Mesendoderm (in vitro differentiated cells): ENCODE results near the gene HMCN2.

Experiments used
- DNase-seq: peaks from one replicate; pipeline ENCODE4 v3.0.0; 2013
- H2AK5ac ChIP-seq: 2 replicates; pipeline ENCODE4 v1.6.1; 2013; ENCODE audit warnings: low read length, inconsistent platforms
- H2BK120ac ChIP-seq: 2 replicates; pipeline ENCODE4 v1.6.1; 2013; ENCODE audit warnings: low read depth, mild to moderate bottlenecking, low read length, moderate library complexity, mixed read lengths
- H2BK15ac ChIP-seq: replicated peaks from 2 replicates; pipeline ENCODE4 v1.6.1; 2013; ENCODE audit warnings: low read depth, mild to moderate bottlenecking, moderate library complexity
- H2BK5ac ChIP-seq: 2 replicates; pipeline ENCODE4 v1.6.1; 2013; ENCODE audit warnings: low read length, inconsistent platforms
- H3K18ac ChIP-seq: 2 replicates; pipeline ENCODE4 v1.6.1; 2013; ENCODE audit warnings: mild to moderate bottlenecking, low read length, mixed read lengths
- H3K23ac ChIP-seq: one replicate; pipeline ENCODE4 v1.6.1; 2013; ENCODE audit warnings: low read length
- H3K27ac ChIP-seq: 2 replicates; pipeline ENCODE4 v1.5.1; 2013; ENCODE audit warnings: low read depth, mild to moderate bottlenecking, inconsistent platforms, low read length, moderate library complexity
- H3K27me3 ChIP-seq: 2 replicates; pipeline ENCODE4 v1.6.1; 2013; ENCODE audit warnings: low read length, control low read depth, mild to moderate bottlenecking, inconsistent platforms; ENCODE audit not compliant: insufficient read depth, poor library complexity
- H3K36me3 ChIP-seq: 2 replicates; pipeline ENCODE4 v1.6.1; 2013; ENCODE audit warnings: low read length, inconsistent platforms; ENCODE audit not compliant: control insufficient read depth, insufficient read depth
- H3K4ac ChIP-seq: one replicate; pipeline ENCODE4 v1.6.1; 2013; ENCODE audit warnings: low read depth, mild to moderate bottlenecking, low read length, moderate library complexity
- H3K4me1 ChIP-seq: 2 replicates; pipeline ENCODE4 v1.6.1; 2013; ENCODE audit warnings: low read depth, low read length, inconsistent platforms; ENCODE audit not compliant: control insufficient read depth
- H3K4me2 ChIP-seq: 2 replicates; pipeline ENCODE4 v1.6.1; 2013; ENCODE audit warnings: low read length
- H3K4me3 ChIP-seq: 2 replicates; pipeline ENCODE4 v1.5.1; 2013; ENCODE audit warnings: mild to moderate bottlenecking, low read length
- H3K56ac ChIP-seq: one replicate; pipeline ENCODE4 v1.6.1; 2013; ENCODE audit warnings: low read length
- H3K79me1 ChIP-seq: 2 replicates; pipeline ENCODE4 v1.6.1; 2013; ENCODE audit warnings: low read length, inconsistent platforms
- H3K79me2 ChIP-seq: 2 replicates; pipeline ENCODE4 v1.6.1; 2013; ENCODE audit warnings: mild to moderate bottlenecking, low read length; ENCODE audit not compliant: control insufficient read depth, insufficient read depth
- H3K9ac ChIP-seq: 2 replicates; pipeline ENCODE4 v1.6.1; 2013; ENCODE audit warnings: low read length, inconsistent platforms
- H4K5ac ChIP-seq: one replicate; pipeline ENCODE4 v1.6.1; 2013; ENCODE audit warnings: low read length
- H4K8ac ChIP-seq: one replicate; pipeline ENCODE4 v1.6.1; 2013; ENCODE audit warnings: low read depth, mild to moderate bottlenecking, control low read depth, low read length, moderate library complexity
- whole genome bisulfite sequencing: extraction: QIAGEN DNeasy Blood & Tissue Kit; methylation state at CpG from one replicate; pipeline ENCODE4 v1.1.7; 2013; ENCODE audit warnings: low lambda C conversion rate, missing lambda C conversion rate; ENCODE audit not compliant: insufficient coverage; ENCODE audit errors: extremely low coverage; 5-methylcytosine and 5-hydroxymethylcytosine counted together

HMCN2 gene

GRCh38 chr9:130447193-130447816, 181.7 kb downstream of the HMCN2 start:
- Histone ChIP-seq H3K27ac (no peak overlapping the region), H3K4ac (peak overlapping the region; percentile 61), H3K56ac (peak overlapping the region; percentile 82), H2BK15ac (no peak overlapping the region), H4K8ac (no peak overlapping the region), H4K5ac (no peak overlapping the region), H3K23ac (no peak overlapping the region), H3K9ac (peak overlapping the region; percentile 63), H3K27me3 (no peaks in the 10 kb centered on the region), H3K18ac (peak overlapping the region; percentile 7), H2AK5ac (no peak overlapping the region), H3K4me3 (no peak overlapping the region), H3K4me1 (peaks cover 14% of the 10 kb centered on the region), H3K79me1 (no peaks in the 10 kb centered on the region), H2BK5ac (no peak overlapping the region), H3K4me2 (no peak overlapping the region), H2BK120ac (no peak overlapping the region), H3K79me2 (no peaks in the 10 kb centered on the region), H3K36me3 (no peaks in the 10 kb centered on the region)
- WGBS = no CpG with 5 or more reads among the region's 12 CpGs
- DNase-seq = no peak

- no peaks in the 10 kb centered on the region for H3K79me1 ChIP-seq
- H3K4me1 ChIP-seq = peaks cover 14% of the 10 kb centered on the region
- H4K5ac ChIP-seq = no peak overlapping the region
- DNase-seq = peak; percentile 78
- no peak overlapping the region for H2AK5ac ChIP-seq
- H3K79me2 ChIP-seq = no peaks in the 10 kb centered on the region
- H3K4me2 ChIP-seq = no peak overlapping the region
- peak overlapping the region; percentile 83 for H3K56ac ChIP-seq
- no peaks in the 10 kb centered on the region for H3K36me3 ChIP-seq
- H3K4ac ChIP-seq = peak overlapping the region; percentile 61
- H3K27me3 ChIP-seq = no peaks in the 10 kb centered on the region
- no peak overlapping the region for H2BK5ac ChIP-seq
- peak overlapping the region; percentile 52 for H3K9ac ChIP-seq
- WGBS = no CpG with 5 or more reads among the region's 12 CpGs
- H3K23ac ChIP-seq = no peak overlapping the region
- H3K18ac ChIP-seq = peak overlapping the region; percentile 25
- no peak overlapping the region for H3K4me3 ChIP-seq
- H2BK15ac ChIP-seq = no peak overlapping the region
- no peak overlapping the region for H3K27ac ChIP-seq
- H2BK120ac ChIP-seq = peak overlapping the region; percentile 62
- H4K8ac ChIP-seq = no peak overlapping the region
Measured at GRCh38 chr9:130448035-130448624, 182.6 kb downstream of the HMCN2 start.

GRCh38 chr9:130448771-130449603, 183.4 kb downstream of the HMCN2 start:
- Histone ChIP-seq H3K4ac (no peak overlapping the region), H3K18ac (no peak overlapping the region), H2BK15ac (no peak overlapping the region), H3K79me2 (no peaks in the 10 kb centered on the region), H3K27me3 (no peaks in the 10 kb centered on the region), H3K9ac (no peak overlapping the region), H3K4me1 (peaks cover 14% of the 10 kb centered on the region), H3K4me2 (no peak overlapping the region), H3K56ac (no peak overlapping the region), H2AK5ac (no peak overlapping the region), H3K23ac (no peak overlapping the region), H4K5ac (no peak overlapping the region), H4K8ac (no peak overlapping the region), H3K36me3 (no peaks in the 10 kb centered on the region), H3K79me1 (no peaks in the 10 kb centered on the region), H3K27ac (no peak overlapping the region), H2BK120ac (no peak overlapping the region), H2BK5ac (no peak overlapping the region), H3K4me3 (no peak overlapping the region)
- WGBS = no CpG with 5 or more reads among the region's 10 CpGs
- no peak for DNase-seq

GRCh38 chr9:130450344-130451003, 184.9 kb downstream of the HMCN2 start:
- Histone ChIP-seq H4K8ac (no peak overlapping the region), H3K27me3 (no peaks in the 10 kb centered on the region), H2AK5ac (no peak overlapping the region), H3K4ac (no peak overlapping the region), H2BK5ac (no peak overlapping the region), H3K36me3 (no peaks in the 10 kb centered on the region), H3K18ac (no peak overlapping the region), H2BK120ac (no peak overlapping the region), H3K9ac (no peak overlapping the region), H2BK15ac (no peak overlapping the region), H3K4me2 (no peak overlapping the region), H3K79me1 (no peaks in the 10 kb centered on the region), H3K4me3 (no peak overlapping the region), H3K27ac (no peak overlapping the region), H3K23ac (no peak overlapping the region), H4K5ac (no peak overlapping the region), H3K4me1 (peaks cover 14% of the 10 kb centered on the region), H3K56ac (no peak overlapping the region), H3K79me2 (no peaks in the 10 kb centered on the region)
- DNase-seq = peak; percentile 59
- WGBS = no CpG with 5 or more reads among the region's 15 CpGs

GRCh38 chr9:130451004-130451390, 185.4 kb downstream of the HMCN2 start:
- no peaks in the 10 kb centered on the region for H3K79me1 ChIP-seq
- no peak overlapping the region for H3K9ac ChIP-seq
- H3K4me2 ChIP-seq = no peak overlapping the region
- H3K18ac ChIP-seq = no peak overlapping the region
- H3K4me1 ChIP-seq = peaks cover 14% of the 10 kb centered on the region
- H3K56ac ChIP-seq = no peak overlapping the region
- WGBS = no CpG with 5 or more reads among the region's 14 CpGs
- H3K27ac ChIP-seq = no peak overlapping the region
- no peak overlapping the region for H3K4ac ChIP-seq
- no peak overlapping the region for H4K8ac ChIP-seq
- H3K4me3 ChIP-seq = no peak overlapping the region
- H2AK5ac ChIP-seq = no peak overlapping the region
- no peak overlapping the region for H3K23ac ChIP-seq
- no peak overlapping the region for H2BK5ac ChIP-seq
- H3K79me2 ChIP-seq = no peaks in the 10 kb centered on the region
- H3K27me3 ChIP-seq = no peaks in the 10 kb centered on the region
- no peak overlapping the region for H4K5ac ChIP-seq
- H3K36me3 ChIP-seq = no peaks in the 10 kb centered on the region
- H2BK120ac ChIP-seq = no peak overlapping the region
- no peak overlapping the region for H2BK15ac ChIP-seq
- DNase-seq = no peak
